DOHH2 (cell line): ENCODE data around the gene ETDB.
"Not testable (repeated sequence)": the region's sequence is repeated elsewhere in the genome, so short reads cannot be mapped to it uniquely, and the experiment has no call there.

Source experiments
- CTCF ChIP-seq: fragments of 200-600 bp; sonication (generic); IDR thresholded peaks from one replicate; pipeline ENCODE4 v1.5.1; 2014; ENCODE audit warnings: antibody characterized with exemption, mild to moderate bottlenecking, low read depth, low read length; ENCODE audit not compliant: poor library complexity, severe bottlenecking
- EZH2phosphoT487 ChIP-seq: fragments of 200-600 bp; sonication (generic); IDR thresholded peaks from 2 replicates; pipeline ENCODE4 v1.6.1; 2017; ENCODE audit warnings: borderline replicate concordance, mild to moderate bottlenecking, antibody characterized with exemption, low read length, moderate library complexity, mixed read lengths

- not testable (repeated sequence) for TF ChIP-seq CTCF, EZH2phosphoT487
Measured at GRCh38 chrX:135169534-135169933, 49.2 kb upstream of the ETDB start.
